ENCODE data around the gene TMEM37.

Gene TMEM37

GRCh38 chr2:119473621-119474370, 42.1 kb downstream of the TMEM37 start:
- Histone ChIP-seq H3K4me2 (ENCODE audit: insufficient read depth, low read length) (no peak overlapping the region), H4K20me1 (ENCODE audit: insufficient read depth, low read length) (no peaks in the 10 kb centered on the region; the same call in 1 of the 2 replicates), H3K4me3 (ENCODE audit: low read depth in 1 of 2, low read length in 2 of 2) (no peak overlapping the region), H3K36me3 (ENCODE audit: insufficient read depth, low read length) (no peaks in the 10 kb centered on the region), H3K9ac (ENCODE audit: low read depth, low read length) (no peak overlapping the region), H3K4me1 (ENCODE audit: insufficient read depth, low read length) (no peaks in the 10 kb centered on the region), H3K27ac (ENCODE audit: low read length) (no peak overlapping the region), H3K9me3 (ENCODE audit: insufficient read depth, low read length, severe bottlenecking) (no peaks in the 10 kb centered on the region), H2AFZ (ENCODE audit: low read depth, low read length) (no peak overlapping the region), H3K79me2 (ENCODE audit: insufficient read depth, low read length) (no peaks in the 10 kb centered on the region), H3K27me3 (ENCODE audit: insufficient read depth, low read length, poor library complexity) (no peaks in the 10 kb centered on the region)
- no peak for TF ChIP-seq EZH2 (IDR thresholded peaks at IDR 0.05; ENCODE audit: borderline replicate concordance, low read depth, low read length, severe bottlenecking)
- no peak for TF ChIP-seq CTCF (IDR thresholded peaks at IDR 0.05; ENCODE audit: borderline replicate concordance, extremely low read depth, low read length, poor library complexity, severe bottlenecking)
- DNase-seq (no peak), ATAC-seq (ENCODE audit: insufficient read depth, low read depth) (no peak)

GRCh38 chr2:119474371-119475224, 42.9 kb downstream of the TMEM37 start:
- Histone ChIP-seq H4K20me1 (ENCODE audit: insufficient read depth, low read length) (no peaks in the 10 kb centered on the region; the same call in 1 of the 2 replicates), H3K36me3 (ENCODE audit: insufficient read depth, low read length) (no peaks in the 10 kb centered on the region), H3K9ac (ENCODE audit: low read depth, low read length) (no peak overlapping the region), H3K79me2 (ENCODE audit: insufficient read depth, low read length) (no peaks in the 10 kb centered on the region), H3K4me2 (ENCODE audit: insufficient read depth, low read length) (no peak overlapping the region), H2AFZ (ENCODE audit: low read depth, low read length) (no peak overlapping the region), H3K27me3 (ENCODE audit: insufficient read depth, low read length, poor library complexity) (no peaks in the 10 kb centered on the region), H3K4me3 (ENCODE audit: low read depth in 1 of 2, low read length in 2 of 2) (no peak overlapping the region), H3K27ac (ENCODE audit: low read length) (no peak overlapping the region), H3K9me3 (ENCODE audit: insufficient read depth, low read length, severe bottlenecking) (no peaks in the 10 kb centered on the region), H3K4me1 (ENCODE audit: insufficient read depth, low read length) (no peaks in the 10 kb centered on the region)
- no peak for ATAC-seq (ENCODE audit: insufficient read depth, low read depth)
- TF ChIP-seq EZH2 (IDR thresholded peaks at IDR 0.05; ENCODE audit: borderline replicate concordance, low read depth, low read length, severe bottlenecking), result no peak
- no peak for TF ChIP-seq CTCF (IDR thresholded peaks at IDR 0.05; ENCODE audit: borderline replicate concordance, extremely low read depth, low read length, poor library complexity, severe bottlenecking)
- no peak for DNase-seq

GRCh38 chr2:119475225-119475856, 43.7 kb downstream of the TMEM37 start:
- Histone ChIP-seq H3K27me3 (ENCODE audit: insufficient read depth, low read length, poor library complexity) (no peaks in the 10 kb centered on the region), H2AFZ (ENCODE audit: low read depth, low read length) (no peak overlapping the region), H4K20me1 (ENCODE audit: insufficient read depth, low read length) (no peaks in the 10 kb centered on the region; the same call in 1 of the 2 replicates), H3K79me2 (ENCODE audit: insufficient read depth, low read length) (no peaks in the 10 kb centered on the region), H3K4me3 (ENCODE audit: low read depth in 1 of 2, low read length in 2 of 2) (no peak overlapping the region), H3K4me2 (ENCODE audit: insufficient read depth, low read length) (no peak overlapping the region), H3K9me3 (ENCODE audit: insufficient read depth, low read length, severe bottlenecking) (no peaks in the 10 kb centered on the region), H3K9ac (ENCODE audit: low read depth, low read length) (no peak overlapping the region), H3K36me3 (ENCODE audit: insufficient read depth, low read length) (no peaks in the 10 kb centered on the region), H3K27ac (ENCODE audit: low read length) (no peak overlapping the region), H3K4me1 (ENCODE audit: insufficient read depth, low read length) (no peaks in the 10 kb centered on the region)
- TF ChIP-seq EZH2 (IDR thresholded peaks at IDR 0.05; ENCODE audit: borderline replicate concordance, low read depth, low read length, severe bottlenecking), result no peak
- TF ChIP-seq CTCF (IDR thresholded peaks at IDR 0.05; ENCODE audit: borderline replicate concordance, extremely low read depth, low read length, poor library complexity, severe bottlenecking), result no peak
- ATAC-seq (ENCODE audit: insufficient read depth, low read depth) (no peak), DNase-seq (no peak)

Measured in DND-41 (cell line).